A172 (cell line): Measurements from ENCODE around the gene MGST2. TPM values are rescaled to one million over a fixed set of nuclear protein-coding genes. Genes with fewer than 3 reads are reported as not detected.

Experiments
- DNase-seq: peaks from one replicate; pipeline ENCODE4 v3.0.0-alpha.2; 2015; ENCODE audit warnings: low spot score
- total RNA-seq: library from RNA; depleted of rRNA; stranded (reverse); fragments of >200 nt; shearing (Covaris generic); gene quantifications from 2 replicates; pipeline ENCODE4 v1.2.3, GENCODE V29; 2014

The MGST2 gene
- total RNA-seq, 1 experiment from 2014 or later = 21.2 TPM

DNA sequence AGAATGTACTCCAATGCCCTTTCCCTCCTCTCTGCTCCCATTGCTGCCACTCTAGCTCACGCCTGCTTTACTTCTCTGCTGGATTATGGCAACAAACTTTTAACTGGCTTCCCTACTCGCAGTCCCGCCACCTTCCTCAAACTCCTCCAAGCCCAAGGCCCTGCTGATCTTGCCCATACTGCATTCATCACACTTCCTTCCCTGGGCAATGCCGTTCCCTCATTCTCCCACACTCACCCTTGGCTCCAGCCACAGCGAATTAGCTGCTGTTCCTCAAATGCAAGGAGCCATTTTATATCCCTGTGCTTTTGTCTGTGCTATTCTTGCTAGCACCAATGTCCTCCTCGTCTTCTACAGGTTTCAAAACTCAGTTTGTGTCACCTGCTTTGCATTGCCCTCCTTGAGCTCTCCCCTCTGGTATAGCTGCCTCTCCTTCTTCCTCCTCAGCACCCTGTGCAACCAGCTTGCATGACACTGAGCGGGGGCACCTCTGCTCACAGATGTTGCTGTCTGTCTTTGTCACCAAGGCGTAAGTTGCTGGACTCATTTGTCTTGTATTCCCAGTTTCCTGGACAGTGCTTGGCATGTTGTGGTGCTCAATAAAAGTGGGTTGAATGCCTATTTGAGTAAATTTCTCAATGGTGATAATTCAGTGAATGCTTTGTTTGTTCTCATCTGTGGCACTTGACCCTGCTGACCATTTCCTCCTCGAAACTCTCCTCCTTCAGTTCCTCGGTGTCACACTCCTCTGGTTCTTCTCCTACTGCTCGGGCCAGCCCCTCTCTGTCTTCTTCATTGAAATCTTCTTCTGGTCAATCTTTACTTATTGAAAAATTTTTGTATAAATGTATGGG is 22.4 kb upstream of the MGST2 start:
- DNase-seq = no peak

DNA sequence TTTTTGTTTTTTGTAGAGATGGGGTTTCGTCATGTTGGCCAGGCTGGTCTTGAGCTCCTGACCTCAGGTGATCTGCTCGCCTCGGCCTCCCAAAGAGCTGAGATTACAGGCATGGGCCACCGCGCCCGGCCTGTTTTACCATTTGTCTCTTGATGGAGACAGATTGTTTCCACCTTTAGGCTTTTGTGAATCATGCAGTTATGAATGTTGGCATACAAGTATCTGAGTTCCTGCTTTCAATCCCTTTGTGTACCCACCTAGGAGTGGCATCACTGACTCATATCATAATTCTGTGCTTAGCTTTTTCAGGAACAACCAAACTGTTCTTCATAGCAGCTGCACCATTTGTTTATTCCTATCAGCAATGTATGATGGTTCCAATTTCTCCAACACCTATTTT is 20.2 kb upstream of the MGST2 start:
- no peak for DNase-seq

DNA sequence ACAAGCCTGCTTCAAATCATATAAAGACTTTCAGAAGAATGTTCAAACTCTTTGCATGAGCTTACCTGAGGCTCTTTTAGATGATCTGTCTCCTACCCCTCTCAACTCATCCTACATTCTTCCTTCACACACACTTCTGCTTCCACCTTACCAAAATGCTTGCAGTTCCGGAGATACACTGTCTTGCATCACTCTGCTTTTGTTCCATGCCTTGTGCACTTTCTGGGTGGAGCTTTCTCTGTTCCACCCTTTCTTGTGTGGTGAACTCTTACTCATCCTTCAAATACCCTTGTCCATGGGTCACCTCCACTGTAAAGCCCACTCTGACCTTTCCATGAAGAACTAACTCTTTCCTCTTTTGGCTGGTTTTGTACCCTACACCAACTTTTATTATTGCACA is 18.4 kb upstream of the MGST2 start:
- DNase-seq = no peak

DNA sequence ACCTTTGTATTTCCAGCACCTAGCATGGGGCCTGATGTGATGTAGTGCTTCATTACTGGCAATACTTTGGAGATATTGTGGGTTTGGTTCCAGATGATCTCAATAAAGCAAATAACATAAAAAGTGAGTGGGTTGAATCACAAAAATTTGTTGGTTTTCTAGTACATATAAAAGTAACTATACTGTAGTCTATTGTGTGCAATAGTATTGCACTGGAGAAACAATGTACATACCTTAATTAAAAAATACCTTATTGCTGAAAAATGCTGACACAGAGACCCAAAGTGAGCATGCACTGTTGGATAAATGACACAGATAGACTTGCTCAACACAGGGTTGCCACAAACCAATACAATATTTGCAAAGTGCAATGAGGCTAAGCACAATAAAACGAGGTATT is 17.7 kb upstream of the MGST2 start:
- DNase-seq = no peak

DNA sequence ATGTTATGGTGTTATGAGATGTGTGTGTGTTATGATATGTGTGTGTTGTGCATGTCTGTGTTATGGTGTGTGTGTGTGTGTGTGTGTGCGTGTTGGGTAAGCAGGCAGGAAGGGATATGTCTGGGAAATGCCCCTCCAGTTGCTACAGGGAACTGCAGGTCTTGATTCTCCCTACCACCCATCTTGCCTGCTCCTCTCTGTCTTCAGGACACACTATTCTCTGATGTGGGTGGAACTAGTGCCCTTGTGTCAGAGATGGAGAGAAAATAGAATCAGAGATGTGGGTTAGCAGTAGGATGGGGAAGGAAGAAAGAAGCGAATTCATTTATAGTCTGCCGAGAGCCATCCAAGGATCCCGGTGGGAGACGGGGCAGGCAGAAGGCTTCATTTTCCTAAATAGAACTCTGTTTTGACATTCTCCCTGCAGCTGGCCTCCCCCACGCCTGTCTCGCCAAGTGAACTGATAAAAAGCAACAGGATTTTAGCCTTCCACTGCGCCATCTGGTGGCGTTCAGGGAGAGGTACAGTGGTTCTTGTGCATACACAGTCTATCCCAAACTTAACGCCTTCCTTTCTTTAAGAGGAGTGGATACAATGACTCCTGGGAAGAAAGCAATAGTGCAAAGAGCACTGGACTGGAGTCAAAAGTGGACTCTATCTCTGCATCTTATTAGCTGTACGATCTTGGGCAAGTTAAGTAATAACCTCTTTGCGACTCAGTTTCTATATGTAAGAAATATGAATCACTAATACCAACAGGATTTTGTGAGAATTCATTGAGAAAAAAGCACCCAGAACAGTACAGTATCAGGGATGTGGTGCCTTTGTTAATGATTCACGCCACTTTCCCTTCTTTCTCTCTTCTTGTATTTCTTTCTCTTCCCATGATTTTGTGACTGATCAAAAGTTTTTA is 14.1 kb upstream of the MGST2 start:
- DNase-seq = peak; percentile 66

DNA sequence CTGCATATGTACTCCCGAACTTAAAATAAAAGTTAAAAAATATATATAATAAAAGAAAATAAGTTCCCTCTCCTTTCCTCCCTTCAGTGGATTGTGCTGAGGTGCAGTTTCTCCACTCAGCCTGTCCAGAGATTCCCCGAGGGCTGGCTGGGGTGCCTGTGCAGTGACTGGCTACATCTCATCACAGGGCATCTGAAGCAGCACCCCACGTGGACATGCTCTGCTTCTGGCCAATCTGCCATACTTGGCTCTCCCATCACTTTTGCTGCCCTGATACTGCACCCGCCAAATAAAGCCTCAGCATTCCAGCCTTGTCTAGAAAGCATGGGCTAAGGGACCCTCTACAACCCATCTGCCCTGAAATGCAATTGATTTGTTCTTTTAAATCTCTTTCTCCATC is 11.1 kb upstream of the MGST2 start:
- DNase-seq = no peak

DNA sequence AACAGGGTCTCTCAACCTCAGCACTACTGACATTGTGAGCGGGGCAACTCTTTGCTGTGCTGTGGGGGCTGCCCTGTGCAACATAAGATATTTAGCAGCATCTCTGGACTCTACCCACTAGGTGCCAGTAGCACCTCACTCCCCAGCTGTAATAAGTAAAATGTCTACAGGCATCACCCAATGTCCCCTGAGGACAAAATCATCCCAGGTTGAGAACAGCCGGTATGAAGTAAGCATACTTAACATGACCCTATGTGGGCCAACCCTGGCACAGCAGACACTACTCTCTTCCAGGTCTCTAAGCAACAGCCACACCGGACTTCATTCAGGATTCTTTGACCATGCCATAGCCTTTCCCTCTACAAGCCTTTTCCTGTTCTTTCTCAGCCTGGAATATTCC is 10.5 kb upstream of the MGST2 start:
- peak; percentile 29 for DNase-seq

DNA sequence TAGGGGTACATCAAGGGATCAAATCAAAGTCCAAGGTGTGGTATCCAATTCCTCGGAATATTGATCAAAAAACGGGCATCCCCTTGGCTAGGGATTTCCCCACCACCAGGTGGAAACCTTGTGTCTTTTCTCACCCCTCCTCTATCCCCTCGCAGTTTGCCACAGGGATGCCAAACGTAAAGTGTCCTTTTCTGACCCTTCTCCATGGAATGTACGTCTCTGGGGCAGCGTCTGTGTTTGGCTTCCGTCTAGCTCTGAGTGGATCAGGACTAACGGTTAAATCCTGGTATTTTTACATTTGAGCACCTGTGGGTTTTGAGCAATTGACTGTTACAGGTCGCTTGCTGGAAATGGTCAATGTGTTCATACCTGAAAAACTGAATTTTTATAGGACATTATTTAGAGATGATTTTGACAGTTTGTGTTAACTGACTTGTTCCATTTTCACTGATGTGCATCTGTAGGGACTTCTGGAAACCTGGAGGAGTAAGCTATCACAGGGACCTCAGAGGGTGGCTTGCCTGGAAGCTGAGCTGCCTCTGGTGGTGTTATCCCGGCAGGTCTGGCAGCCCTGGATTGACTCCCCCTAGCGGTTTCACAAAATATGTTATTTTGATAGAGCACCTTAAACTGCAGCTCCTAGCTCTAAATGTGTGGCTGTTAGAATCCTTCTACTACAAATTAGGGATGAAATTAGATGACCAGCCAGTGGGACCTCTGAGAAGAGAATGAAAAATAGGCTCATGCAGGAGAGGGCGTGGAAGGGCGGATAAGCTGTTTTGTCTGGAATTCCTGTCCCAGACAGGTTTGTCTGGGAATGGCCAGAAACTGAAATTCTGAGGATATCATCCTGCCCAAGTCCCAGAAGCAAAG is 8.8 kb upstream of the MGST2 start:
- DNase-seq = peak; percentile 74

DNA sequence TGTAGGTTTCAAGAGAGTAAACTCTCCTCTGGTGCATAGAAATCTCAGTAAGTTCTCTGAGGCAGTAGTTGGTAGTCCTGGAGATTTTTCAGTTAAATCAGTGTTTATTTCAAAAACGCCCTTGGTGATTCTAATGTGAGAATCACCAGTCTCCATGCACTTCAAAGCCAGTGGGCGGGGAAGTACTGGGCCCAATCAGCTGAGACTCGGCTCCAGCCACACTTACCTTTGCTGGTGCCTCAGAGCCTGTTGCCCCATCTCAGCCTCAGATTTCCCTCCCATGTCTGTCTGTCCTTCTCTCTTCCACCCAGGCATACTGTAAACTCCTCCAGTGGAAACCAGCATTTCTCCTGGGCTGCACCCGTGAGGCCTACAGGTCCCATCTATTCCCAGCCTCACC is 7.4 kb upstream of the MGST2 start:
- no peak for DNase-seq

DNA sequence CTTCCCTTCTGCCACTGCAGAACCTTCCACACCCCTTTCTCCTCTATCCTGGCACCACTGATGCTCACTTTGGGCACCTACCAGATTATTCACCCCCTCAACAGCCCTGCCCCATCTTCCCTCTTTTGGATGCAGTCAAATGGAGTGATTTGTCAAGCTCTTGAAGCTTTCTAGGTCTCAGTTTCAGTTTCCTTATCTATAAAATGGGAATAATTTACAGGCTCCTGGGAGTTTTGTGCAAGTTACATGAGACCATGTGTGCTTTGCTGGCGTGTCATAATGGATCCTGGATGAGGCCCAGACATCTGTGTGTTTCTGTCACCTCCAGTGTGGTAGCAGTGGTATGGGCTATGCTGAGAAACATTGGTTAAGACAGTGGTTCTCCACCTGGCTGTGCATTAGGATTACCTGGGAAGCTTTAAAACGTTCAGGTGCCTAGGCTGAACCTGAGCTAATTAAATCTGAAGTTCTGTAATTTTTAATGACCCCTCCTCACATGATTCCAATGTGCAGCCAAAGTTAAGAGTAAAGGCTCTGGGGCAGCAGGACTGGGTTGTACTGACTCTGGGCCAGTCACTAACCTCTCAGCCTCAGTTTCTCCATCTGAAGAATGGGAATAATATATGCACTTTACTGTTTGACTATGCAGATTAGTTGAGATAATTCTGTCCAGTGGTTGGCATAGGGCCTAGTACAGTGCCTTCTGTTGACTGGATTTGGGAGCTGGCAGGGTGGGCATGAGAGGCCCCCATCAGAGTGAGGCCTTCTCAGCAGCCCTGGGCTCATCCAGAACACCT is 6.8 kb upstream of the MGST2 start:
- no peak for DNase-seq

DNA sequence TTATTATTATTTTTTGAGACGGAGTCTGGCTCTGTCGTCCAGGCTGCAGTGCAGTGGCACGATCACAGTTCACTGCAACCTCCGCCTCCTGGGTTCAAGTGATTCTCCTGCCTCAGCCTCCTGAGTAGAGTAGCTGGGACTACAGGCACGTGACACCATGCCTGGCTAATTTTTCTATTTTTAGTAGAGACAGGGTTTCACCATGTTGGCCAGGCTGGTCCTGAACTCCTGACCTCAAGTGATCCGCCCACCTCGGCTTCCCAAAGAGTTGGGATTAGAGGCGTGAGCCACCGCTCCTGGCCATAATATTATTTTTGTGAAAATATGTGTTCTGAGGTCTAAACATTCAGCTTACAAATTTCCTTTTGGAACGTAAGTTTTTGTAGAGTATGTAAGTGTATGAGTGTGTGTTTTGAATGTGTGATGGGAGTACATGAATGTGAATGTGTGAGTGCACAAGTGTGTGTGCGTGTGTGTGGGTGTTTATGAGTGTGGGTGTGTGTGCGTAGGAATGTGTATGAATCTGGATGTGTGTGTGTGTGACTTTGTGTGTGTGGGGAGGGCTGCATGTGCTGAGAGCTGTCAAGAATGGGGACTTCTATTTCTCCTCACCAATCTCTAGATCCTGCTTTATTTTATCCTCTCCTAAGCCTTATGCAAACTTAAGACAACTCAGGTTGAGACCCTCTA is 5.7 kb upstream of the MGST2 start:
- DNase-seq = no peak

DNA sequence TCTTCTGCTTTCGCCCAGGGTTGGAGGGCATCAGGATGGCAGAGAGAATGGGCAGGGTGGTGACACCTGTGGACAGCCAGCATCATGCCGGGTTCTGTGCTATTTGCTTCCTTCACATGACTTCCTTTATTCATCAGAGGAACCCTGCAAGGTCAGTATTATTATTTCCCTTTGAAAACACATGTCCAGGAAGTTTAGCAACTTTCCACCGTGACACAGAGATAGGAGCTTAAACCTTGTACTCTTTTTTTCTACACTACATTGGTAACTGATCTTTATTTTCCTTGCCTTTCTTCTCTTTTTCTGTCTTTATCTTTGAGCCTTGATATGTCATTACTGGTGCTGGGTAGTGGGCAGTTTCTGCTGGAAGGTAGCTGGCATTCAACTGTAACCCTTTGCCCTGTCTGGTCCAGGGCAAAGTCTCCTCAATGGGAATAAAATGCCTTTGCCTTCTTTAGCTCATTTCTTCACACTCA is 5.0 kb upstream of the MGST2 start:
- DNase-seq = no peak

DNA sequence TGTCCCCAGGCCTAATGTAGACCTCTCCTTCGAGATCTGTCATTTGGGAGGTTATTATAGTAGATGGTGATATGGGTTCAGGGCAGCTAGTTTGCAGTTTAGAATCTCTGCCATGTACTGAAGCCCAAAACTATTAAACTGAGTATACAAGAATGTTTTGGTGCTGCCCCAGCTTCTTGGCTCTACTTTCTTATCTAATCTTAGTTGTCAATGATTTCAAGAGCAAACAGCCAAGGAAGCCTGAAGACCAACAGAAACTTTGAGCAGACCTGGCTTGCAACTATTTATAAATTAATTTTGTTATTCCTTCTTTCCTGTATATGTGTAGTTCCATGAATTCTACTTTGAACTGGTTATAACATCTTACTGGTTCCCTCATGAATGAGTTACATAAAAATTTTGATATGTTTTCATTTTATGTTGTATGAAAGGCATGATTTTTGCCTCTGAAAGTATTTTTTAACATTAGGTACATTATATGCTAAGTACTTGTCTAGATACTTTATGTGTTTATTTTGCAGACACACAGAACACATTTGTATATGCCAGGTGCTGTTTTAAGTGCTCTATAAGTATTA is 2.0 kb upstream of the MGST2 start:
- no peak for DNase-seq

DNA sequence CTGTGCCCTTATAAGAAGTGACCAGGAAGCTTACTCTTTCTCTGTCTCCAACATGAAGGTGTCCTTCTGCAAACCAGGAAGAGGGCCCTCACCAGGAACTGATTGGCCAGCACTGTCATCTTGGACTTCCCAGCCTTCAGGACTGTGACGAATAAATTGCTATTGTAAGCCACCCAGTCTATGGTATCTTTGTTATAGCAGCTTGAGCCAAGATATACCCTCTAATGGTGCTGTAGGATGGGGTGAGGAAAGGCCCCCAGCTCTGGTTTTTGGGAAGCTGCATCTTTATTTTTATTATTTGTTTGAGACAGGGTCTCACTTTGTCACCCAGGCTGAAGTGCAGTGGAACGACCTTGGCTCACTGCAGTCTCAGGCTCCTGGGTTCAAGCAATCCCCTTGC is 1.2 kb upstream of the MGST2 start:
- DNase-seq = no peak

DNA sequence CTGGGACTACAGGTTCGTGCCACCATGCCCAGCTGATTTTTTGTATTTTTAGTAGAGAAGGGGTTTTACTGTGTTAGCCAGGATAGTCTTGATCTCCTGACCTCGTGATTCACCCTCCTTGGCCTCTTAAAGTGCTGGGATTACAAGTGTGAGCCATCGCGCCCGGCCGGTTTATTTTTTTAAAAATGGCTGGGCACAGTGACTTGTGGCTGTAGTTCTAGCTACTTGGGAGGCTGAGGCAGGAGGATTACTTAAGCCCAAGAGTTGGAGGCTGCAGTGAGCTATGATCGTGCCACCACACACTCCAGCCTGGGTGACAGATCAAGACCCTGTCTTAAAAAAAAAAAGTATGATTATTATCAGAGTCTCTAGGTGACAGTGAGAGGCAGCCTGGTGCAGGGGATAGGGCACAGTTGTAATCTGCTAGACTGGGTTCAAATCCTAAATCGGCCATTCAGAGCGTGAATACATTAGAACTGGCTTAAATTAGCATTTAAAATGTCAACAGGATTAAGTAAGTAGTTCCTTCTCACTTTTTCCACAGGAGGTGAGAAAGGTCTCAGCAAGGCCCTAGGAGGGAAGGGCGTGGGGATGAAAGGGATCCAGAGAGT is 435 bp upstream of the MGST2 start:
- DNase-seq = no peak

DNA sequence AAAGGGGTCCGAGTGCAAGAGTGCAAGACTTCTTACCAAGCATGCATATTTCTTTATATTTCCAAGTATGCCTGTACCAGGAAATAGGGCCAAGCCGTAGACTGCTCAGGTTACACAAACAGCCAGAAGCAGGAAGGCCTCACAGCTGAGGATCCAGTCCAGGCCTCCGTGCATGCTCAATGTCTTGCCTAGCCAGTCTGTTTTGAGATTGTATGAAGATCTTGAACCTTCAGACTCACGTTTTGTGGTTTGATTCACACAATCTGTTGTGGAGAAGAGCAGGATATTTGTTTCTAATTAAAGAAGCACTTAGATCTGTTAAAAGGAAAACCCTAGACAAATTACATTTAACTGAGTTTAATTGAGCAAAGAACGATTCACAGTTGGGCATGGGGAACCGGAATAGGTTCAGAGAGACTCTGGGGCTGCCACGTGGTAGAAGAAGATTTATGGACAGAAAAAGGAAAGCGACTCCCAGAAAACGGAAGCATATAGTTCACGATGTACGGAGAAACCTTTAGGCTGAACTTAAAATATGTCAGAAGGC is 1.2 kb downstream of the MGST2 start:
- DNase-seq = no peak

DNA sequence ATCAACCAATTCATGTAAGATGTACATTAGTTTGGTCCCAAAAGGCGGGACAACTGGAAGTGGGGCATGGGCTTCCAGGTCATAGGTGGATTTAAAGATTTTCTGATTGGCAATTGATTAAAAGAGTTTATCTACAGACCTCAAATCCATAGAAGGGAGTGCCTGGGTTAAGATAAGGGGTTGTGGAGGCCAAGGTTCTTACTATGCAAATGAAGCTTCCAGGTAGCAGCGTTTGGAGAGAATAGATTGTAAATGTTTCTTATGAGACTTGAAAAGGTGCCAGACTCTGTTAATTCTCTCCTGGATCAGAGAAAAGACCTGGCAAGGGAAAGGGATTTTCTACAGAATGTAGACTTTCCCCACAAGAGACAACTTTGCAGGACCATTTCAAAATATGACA is 2.4 kb downstream of the MGST2 start:
- DNase-seq = no peak

DNA sequence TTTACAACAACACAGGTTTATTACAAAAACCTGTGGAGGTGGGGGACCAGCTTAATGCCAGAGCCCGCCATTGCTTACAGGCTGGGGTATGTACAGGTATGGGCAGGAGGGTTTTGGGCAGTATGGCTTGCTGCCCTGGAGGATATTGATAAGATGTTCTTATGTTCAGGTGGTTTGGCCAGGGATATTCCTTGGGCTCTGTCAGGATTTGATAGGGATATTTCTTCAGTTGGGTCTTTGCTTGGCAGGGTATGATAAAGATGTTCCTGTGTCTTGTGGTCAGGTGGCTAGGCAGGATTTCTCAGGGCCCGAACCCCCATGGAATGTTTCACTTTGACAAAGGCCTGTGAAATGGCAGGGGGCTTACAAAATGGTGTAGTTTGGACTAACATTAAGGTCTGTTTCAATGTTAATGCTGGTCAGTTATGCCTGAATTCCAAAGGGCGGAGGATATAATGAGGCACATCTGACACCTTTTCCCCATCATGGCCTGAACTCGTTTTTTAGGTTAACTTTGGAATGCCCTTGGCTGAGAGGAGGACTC is 3.1 kb downstream of the MGST2 start:
- DNase-seq = no peak

DNA sequence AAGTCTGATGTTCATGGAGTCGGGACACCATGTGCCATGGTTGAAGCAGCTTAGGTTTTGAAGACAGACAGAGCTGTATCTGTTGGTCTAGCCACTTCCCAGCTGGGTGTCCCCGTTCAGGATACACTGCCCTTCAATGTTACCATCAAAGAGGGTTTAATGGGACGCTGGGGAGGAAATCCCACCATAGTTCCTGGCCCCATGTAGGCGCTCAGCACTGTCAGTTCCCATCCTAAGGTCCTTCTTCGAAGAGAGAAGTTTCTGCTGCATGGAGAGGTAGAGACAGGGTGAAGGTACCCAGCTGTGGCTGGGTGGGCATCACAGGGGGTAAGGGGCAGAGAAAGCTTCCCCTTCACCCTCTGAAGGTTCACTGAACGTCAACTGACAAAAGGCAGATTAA is 3.7 kb downstream of the MGST2 start:
- DNase-seq = no peak
